HCT116 (cell line): ENCODE data around the gene SMG5. TPM values are rescaled to one million over a fixed set of nuclear protein-coding genes. Genes with fewer than 3 reads are reported as not detected.

Experiments
- ATAC-seq: fragments of 200-7000 bp; cut with Tn5 transposase; 2 replicates; pipeline ENCODE4 v1.9.1; 2020; ENCODE audit warnings: mild to moderate bottlenecking, moderate library complexity
- BruUV-seq: library from RNA; stranded (reverse); fragments of 400-500 nt; replicated peaks from 2 replicates; lab custom pipeline; 2021; lab: Mats Ljungman, UMichigan
- CTCF ChIA-PET: fragments of 300-600 bp; sonication (Branson Sonifier 250); formaldehyde crosslinking; loops from one replicate; lab custom pipeline; 2021; ENCODE audit warnings: antibody characterized with exemption; lab: Charles Lee
- POLR2A ChIA-PET: fragments of 300-600, 350-600 bp; sonication (Branson Sonifier 250); formaldehyde crosslinking; loops from one replicate; lab custom pipeline; 2021; ENCODE audit warnings: antibody characterized with exemption; lab: Charles Lee
- RAD21 ChIA-PET, 2 experiments: fragments of 300-600 bp; sonication (Branson Sonifier 250); formaldehyde crosslinking; loops; one replicate each; lab custom pipeline; 2023; ENCODE audit warnings: low total read pairs in 2 of 2; ENCODE audit not compliant: uncharacterized antibody in 2 of 2, unreplicated experiment in 2 of 2, low non-redundant PET in 1 of 2; lab: Charles Lee
- DNase-seq: peaks from one replicate; pipeline ENCODE4 v3.0.0-alpha.2; 2010; ENCODE audit warnings: low read depth, low spot score
- H2AFZ ChIP-seq: fragments of 200-600 bp; shearing (Covaris generic), sonication (generic); 2 replicates; pipeline ENCODE4 v1.6.1; 2017; ENCODE audit warnings: low read depth, mixed run types, mixed read lengths, antibody characterized with exemption, low read length; ENCODE audit not compliant: poor library complexity, severe bottlenecking
- H3K27ac ChIP-seq: 2 replicates; pipeline ENCODE4 v1.5.1; 2012; ENCODE audit warnings: low read depth, low read length
- H3K27me3 ChIP-seq: fragments of 200-600 bp; sonication (generic); 2 replicates; pipeline ENCODE4 v1.6.1; 2016; ENCODE audit warnings: mixed run types, low read length, mixed read lengths; ENCODE audit not compliant: insufficient read depth
- H3K36me3 ChIP-seq, 2 experiments: fragments of 200-500 bp in 1 of 2; fragments of 200-600 bp in 1 of 2; sonication (Bioruptor generic) in 1 of 2; sonication (generic) in 1 of 2; 2 replicates each; pipeline versions ENCODE4 v1.5.1 to v1.6.1; 2014 to 2016; ENCODE audit warnings: low read length in 2 of 2, inconsistent platforms in 1 of 2, mixed read lengths in 1 of 2, mixed run types in 1 of 2; ENCODE audit not compliant: insufficient read depth in 2 of 2, control insufficient read depth in 1 of 2
- H3K4me1 ChIP-seq, 2 experiments: fragments of 200-600 bp in 1 of 2; sonication (generic) in 1 of 2; 2 replicates each; pipeline versions ENCODE4 v1.5.1 to v1.6.1; 2012 to 2017; ENCODE audit warnings: low read length in 2 of 2, inconsistent platforms in 1 of 2, mild to moderate bottlenecking in 1 of 2, mixed read lengths in 1 of 2, mixed run types in 1 of 2, moderate library complexity in 1 of 2; ENCODE audit not compliant: insufficient read depth in 2 of 2, control insufficient read depth in 1 of 2
- H3K4me2 ChIP-seq: fragments of 200-600 bp; sonication (generic); 2 replicates; pipeline ENCODE4 v1.6.1; 2017; ENCODE audit warnings: mixed run types, low read length, mixed read lengths
- H3K4me3 ChIP-seq, 2 experiments: fragments of 200-600 bp in 1 of 2; sonication (generic) in 1 of 2; replicated peaks in 1 of 2; 2 replicates each; pipeline ENCODE4 v1.5.1; 2011 to 2016; ENCODE audit warnings: low read length in 2 of 2, control low read depth in 1 of 2, low read depth in 1 of 2, mild to moderate bottlenecking in 1 of 2, mixed read lengths in 1 of 2, mixed run types in 1 of 2
- H3K79me2 ChIP-seq: fragments of 200-600 bp; sonication (generic); 2 replicates; pipeline ENCODE4 v1.6.1; 2017; ENCODE audit warnings: mild to moderate bottlenecking, mixed run types, low read length, moderate library complexity, mixed read lengths; ENCODE audit not compliant: insufficient read depth
- H3K9ac ChIP-seq: fragments of 200-600 bp; sonication (generic); 2 replicates; pipeline ENCODE4 v1.6.1; 2016; ENCODE audit warnings: low read length, mixed read lengths
- H3K9me2 ChIP-seq: fragments of 200-600 bp; sonication (generic), shearing (Covaris generic); 2 replicates; pipeline ENCODE4 v1.6.1; 2017; ENCODE audit warnings: mixed run types, mild to moderate bottlenecking, moderate library complexity; ENCODE audit not compliant: insufficient read depth
- H3K9me3 ChIP-seq, 2 experiments: fragments of 200-500 bp in 1 of 2; fragments of 200-600 bp in 1 of 2; sonication (Bioruptor generic) in 1 of 2; sonication (generic) in 1 of 2; 2 replicates each; pipeline ENCODE4 v1.6.1; 2014 to 2017; ENCODE audit warnings: low read length in 2 of 2, mixed read lengths in 2 of 2, inconsistent platforms in 1 of 2, low read depth in 1 of 2, mild to moderate bottlenecking in 1 of 2, mixed run types in 1 of 2, moderate library complexity in 1 of 2; ENCODE audit not compliant: control insufficient read depth in 1 of 2, insufficient read depth in 1 of 2
- H4K20me1 ChIP-seq: fragments of 200-600 bp; sonication (generic), shearing (Covaris generic); 2 replicates; pipeline ENCODE4 v1.6.1; 2017; ENCODE audit warnings: mixed run types, mild to moderate bottlenecking, moderate library complexity; ENCODE audit not compliant: insufficient read depth
- ATF3 ChIP-seq: IDR thresholded peaks from 2 replicates; pipeline ENCODE4 v1.6.1; 2012
- CBX3 ChIP-seq: IDR thresholded peaks from 2 replicates; pipeline ENCODE4 v1.6.1; 2012; ENCODE audit warnings: low read depth
- CEBPB ChIP-seq: IDR thresholded peaks from 2 replicates; pipeline ENCODE4 v1.6.1; 2012; ENCODE audit warnings: low read depth
- EGR1 ChIP-seq: IDR thresholded peaks from 2 replicates; pipeline ENCODE4 v1.6.1; 2012; ENCODE audit warnings: low read depth
- ELF1 ChIP-seq: IDR thresholded peaks from 2 replicates; pipeline ENCODE4 v1.6.1; 2012; ENCODE audit warnings: low read depth, borderline replicate concordance
- EZH2 ChIP-seq: fragments of 200-600 bp; sonication (generic); IDR thresholded peaks from 2 replicates; pipeline ENCODE4 v1.6.1; 2017; ENCODE audit warnings: antibody characterized with exemption, mixed run types
- EZH2phosphoT487 ChIP-seq: fragments of 200-600 bp; IDR thresholded peaks from 2 replicates; pipeline ENCODE4 v1.6.1; 2018; ENCODE audit warnings: antibody characterized with exemption, borderline replicate concordance
- FOSL1 ChIP-seq: IDR thresholded peaks from 2 replicates; pipeline ENCODE4 v1.6.1; 2012; ENCODE audit warnings: low read depth
- MAX ChIP-seq: IDR thresholded peaks from 2 replicates; pipeline ENCODE4 v1.6.1; 2012
- POLR2A ChIP-seq: IDR thresholded peaks from 2 replicates; pipeline ENCODE4 v1.7.0; 2011; ENCODE audit warnings: borderline replicate concordance; ENCODE audit not compliant: insufficient read depth, insufficient read length; ENCODE audit errors: extremely low read depth
- POLR2AphosphoS5 ChIP-seq: IDR thresholded peaks from 2 replicates; pipeline ENCODE4 v1.6.1; 2011; ENCODE audit warnings: mild to moderate bottlenecking, low read depth, low read length, moderate library complexity
- RAD21 ChIP-seq: IDR thresholded peaks from 2 replicates; pipeline ENCODE4 v1.6.1; 2012; ENCODE audit warnings: low read depth, mild to moderate bottlenecking
- REST ChIP-seq: IDR thresholded peaks from 2 replicates; pipeline ENCODE4 v1.6.1; 2012; ENCODE audit warnings: low read depth
- SP1 ChIP-seq: IDR thresholded peaks from 2 replicates; pipeline ENCODE4 v1.6.1; 2012; ENCODE audit warnings: low read depth
- TCF7L2 ChIP-seq: IDR thresholded peaks from 2 replicates; pipeline ENCODE4 v1.7.0; 2011; ENCODE audit warnings: borderline replicate concordance, inconsistent platforms; ENCODE audit not compliant: insufficient read depth, insufficient read length; ENCODE audit errors: extremely low read depth
- YY1 ChIP-seq: IDR thresholded peaks from 2 replicates; pipeline ENCODE4 v1.6.1; 2011; ENCODE audit warnings: low read length, low read depth, moderate library complexity, mild to moderate bottlenecking; ENCODE audit not compliant: insufficient replicate concordance; ENCODE audit errors: extremely low read depth
- ZFX ChIP-seq: fragments of 450-650 bp; IDR thresholded peaks from 2 replicates; pipeline ENCODE4 v1.6.1; 2017
- ZNF274 ChIP-seq: fragments of 200-500 bp; sonication (Bioruptor generic); IDR thresholded peaks from 2 replicates; pipeline ENCODE4 v1.6.1; 2014; ENCODE audit warnings: mild to moderate bottlenecking, low read depth, low read length, inconsistent platforms
- intact Hi-C: fragments of 100-400 bp; cut with micrococcal nuclease; formaldehyde crosslinking; loops from 2 replicates; pipeline ENCODE4 v1.10.0; 2022
- total RNA-seq: library from RNA; stranded (reverse); gene quantifications from one replicate; pipeline ENCODE4 v1.2.1, GENCODE V29; 2021; ENCODE audit not compliant: unreplicated experiment

The SMG5 gene
- total RNA-seq, 1 experiment from 2014 or later: 75.2 TPM

- Histone ChIP-seq H4K20me1 (peaks cover 14% of the 10 kb centered on the region; the same call in 1 of the 2 replicates), H3K27me3 (no peaks in the 10 kb centered on the region), H3K4me3 (no peak overlapping the region), H3K36me3 (peaks cover 46 to 57% of the 10 kb centered on the region in 2 experiments), H3K4me1 (no peaks in the 10 kb centered on the region), H3K9ac (no peak overlapping the region), H3K9me2 (no peaks in the 10 kb centered on the region), H3K27ac (no peak overlapping the region), H3K4me2 (no peak overlapping the region), H3K9me3 (no peaks in the 10 kb centered on the region), H3K79me2 (peaks cover 18% of the 10 kb centered on the region), H2AFZ (no peak overlapping the region)
- RAD21 ChIA-PET: no interaction called here
- TF ChIP-seq FOSL1 (no peak), SP1 (no peak)
- intact Hi-C loops: no loop called here
- DNase-seq (no peak), ATAC-seq (no peak)
- CTCF ChIA-PET: no interaction called here
- POLR2A ChIA-PET: no interaction called here
- TSS peak; percentile 3 for BruUV-seq
Observed at GRCh38 chr1:156308078-156308477, 25.5 kb upstream of the SMG5 start.

GRCh38 chr1:156305215-156305614 is 22.6 kb upstream of the SMG5 start:
- Histone ChIP-seq H3K4me2 (no peak overlapping the region), H3K9me3 (no peaks in the 10 kb centered on the region), H3K4me3 (no peak overlapping the region), H3K4me1 (no peaks in the 10 kb centered on the region), H3K9me2 (no peaks in the 10 kb centered on the region), H4K20me1 (peaks cover 4% of the 10 kb centered on the region; the same call in 1 of the 2 replicates), H3K9ac (no peak overlapping the region), H3K27ac (no peak overlapping the region), H3K27me3 (no peaks in the 10 kb centered on the region), H3K36me3 (peaks cover 21 to 32% of the 10 kb centered on the region in 2 experiments), H3K79me2 (no peaks in the 10 kb centered on the region), H2AFZ (no peak overlapping the region)
- no peak for TF ChIP-seq ZNF274
- TF ChIP-seq FOSL1: no peak
- no peak for TF ChIP-seq SP1
- no peak for TF ChIP-seq RAD21
- no peak for TF ChIP-seq REST
- TF ChIP-seq EGR1: no peak
- TF ChIP-seq CEBPB: no peak
- TF ChIP-seq ATF3: no peak
- TF ChIP-seq EZH2phosphoT487: no peak
- TF ChIP-seq ZFX: no peak
- TF ChIP-seq MAX: no peak
- no peak for TF ChIP-seq ELF1
- no peak for TF ChIP-seq POLR2AphosphoS5
- no peak for TF ChIP-seq CBX3
- TF ChIP-seq YY1: no peak
- TF ChIP-seq POLR2A: no peak
- TF ChIP-seq TCF7L2: no peak
- TF ChIP-seq EZH2: no peak
- BruUV-seq: no TSS peak
- CTCF ChIA-PET: no interaction called here
- DNase-seq (no peak), ATAC-seq (no peak)
- intact Hi-C loops: no loop called here
- POLR2A ChIA-PET: no interaction called here
- RAD21 ChIA-PET: no interaction called here
